ENCODE data around the gene IKZF2. TPM values are rescaled to one million over a fixed set of nuclear protein-coding genes. Genes with fewer than 3 reads are reported as not detected.

The IKZF2 gene
- total and polyA plus RNA-seq, 2 experiments from 2014 or later, result 2.6 to 10.1 TPM

GRCh38 chr2:213032607-213033006 lies 118.8 kb downstream of the IKZF2 start (continued):
- TF ChIP-seq, protein P1, sequence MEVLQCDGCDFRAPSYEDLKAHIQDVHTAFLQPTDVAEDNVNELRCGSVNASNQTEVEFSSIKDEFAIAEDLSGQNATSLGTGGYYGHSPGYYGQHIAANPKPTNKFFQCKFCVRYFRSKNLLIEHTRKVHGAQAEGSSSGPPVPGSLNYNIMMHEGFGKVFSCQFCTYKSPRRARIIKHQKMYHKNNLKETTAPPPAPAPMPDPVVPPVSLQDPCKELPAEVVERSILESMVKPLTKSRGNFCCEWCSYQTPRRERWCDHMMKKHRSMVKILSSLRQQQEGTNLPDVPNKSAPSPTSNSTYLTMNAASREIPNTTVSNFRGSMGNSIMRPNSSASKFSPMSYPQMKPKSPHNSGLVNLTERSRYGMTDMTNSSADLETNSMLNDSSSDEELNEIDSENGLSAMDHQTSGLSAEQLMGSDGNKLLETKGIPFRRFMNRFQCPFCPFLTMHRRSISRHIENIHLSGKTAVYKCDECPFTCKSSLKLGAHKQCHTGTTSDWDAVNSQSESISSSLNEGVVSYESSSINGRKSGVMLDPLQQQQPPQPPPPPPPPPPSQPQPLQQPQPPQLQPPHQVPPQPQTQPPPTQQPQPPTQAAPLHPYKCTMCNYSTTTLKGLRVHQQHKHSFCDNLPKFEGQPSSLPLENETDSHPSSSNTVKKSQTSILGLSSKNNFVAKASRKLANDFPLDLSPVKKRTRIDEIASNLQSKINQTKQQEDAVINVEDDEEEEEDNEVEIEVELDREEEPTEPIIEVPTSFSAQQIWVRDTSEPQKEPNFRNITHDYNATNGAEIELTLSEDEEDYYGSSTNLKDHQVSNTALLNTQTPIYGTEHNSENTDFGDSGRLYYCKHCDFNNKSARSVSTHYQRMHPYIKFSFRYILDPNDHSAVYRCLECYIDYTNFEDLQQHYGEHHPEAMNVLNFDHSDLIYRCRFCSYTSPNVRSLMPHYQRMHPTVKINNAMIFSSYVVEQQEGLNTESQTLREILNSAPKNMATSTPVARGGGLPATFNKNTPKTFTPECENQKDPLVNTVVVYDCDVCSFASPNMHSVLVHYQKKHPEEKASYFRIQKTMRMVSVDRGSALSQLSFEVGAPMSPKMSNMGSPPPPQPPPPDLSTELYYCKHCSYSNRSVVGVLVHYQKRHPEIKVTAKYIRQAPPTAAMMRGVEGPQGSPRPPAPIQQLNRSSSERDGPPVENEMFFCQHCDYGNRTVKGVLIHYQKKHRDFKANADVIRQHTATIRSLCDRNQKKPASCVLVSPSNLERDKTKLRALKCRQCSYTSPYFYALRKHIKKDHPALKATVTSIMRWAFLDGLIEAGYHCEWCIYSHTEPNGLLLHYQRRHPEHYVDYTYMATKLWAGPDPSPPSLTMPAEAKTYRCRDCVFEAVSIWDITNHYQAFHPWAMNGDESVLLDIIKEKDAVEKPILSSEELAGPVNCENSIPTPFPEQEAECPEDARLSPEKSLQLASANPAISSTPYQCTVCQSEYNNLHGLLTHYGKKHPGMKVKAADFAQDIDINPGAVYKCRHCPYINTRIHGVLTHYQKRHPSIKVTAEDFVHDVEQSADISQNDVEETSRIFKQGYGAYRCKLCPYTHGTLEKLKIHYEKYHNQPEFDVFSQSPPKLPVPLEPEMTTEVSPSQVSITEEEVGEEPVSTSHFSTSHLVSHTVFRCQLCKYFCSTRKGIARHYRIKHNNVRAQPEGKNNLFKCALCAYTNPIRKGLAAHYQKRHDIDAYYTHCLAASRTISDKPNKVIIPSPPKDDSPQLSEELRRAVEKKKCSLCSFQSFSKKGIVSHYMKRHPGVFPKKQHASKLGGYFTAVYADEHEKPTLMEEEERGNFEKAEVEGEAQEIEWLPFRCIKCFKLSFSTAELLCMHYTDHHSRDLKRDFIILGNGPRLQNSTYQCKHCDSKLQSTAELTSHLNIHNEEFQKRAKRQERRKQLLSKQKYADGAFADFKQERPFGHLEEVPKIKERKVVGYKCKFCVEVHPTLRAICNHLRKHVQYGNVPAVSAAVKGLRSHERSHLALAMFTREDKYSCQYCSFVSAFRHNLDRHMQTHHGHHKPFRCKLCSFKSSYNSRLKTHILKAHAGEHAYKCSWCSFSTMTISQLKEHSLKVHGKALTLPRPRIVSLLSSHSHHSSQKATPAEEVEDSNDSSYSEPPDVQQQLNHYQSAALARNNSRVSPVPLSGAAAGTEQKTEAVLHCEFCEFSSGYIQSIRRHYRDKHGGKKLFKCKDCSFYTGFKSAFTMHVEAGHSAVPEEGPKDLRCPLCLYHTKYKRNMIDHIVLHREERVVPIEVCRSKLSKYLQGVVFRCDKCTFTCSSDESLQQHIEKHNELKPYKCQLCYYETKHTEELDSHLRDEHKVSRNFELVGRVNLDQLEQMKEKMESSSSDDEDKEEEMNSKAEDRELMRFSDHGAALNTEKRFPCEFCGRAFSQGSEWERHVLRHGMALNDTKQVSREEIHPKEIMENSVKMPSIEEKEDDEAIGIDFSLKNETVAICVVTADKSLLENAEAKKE (CRISPR knock-in tag; IDR thresholded peaks at IDR 0.05), result no peak
- no peak for TF ChIP-seq ETS1 (IDR thresholded peaks at IDR 0.05)
- no peak for TF ChIP-seq JUNB (IDR thresholded peaks at IDR 0.05; ENCODE audit: unreplicated experiment)
- no peak for TF ChIP-seq EZH2phosphoT487 (IDR thresholded peaks at IDR 0.05; ENCODE audit: unreplicated experiment)
- no peak for TF ChIP-seq ZNF331 (CRISPR knock-in tag; IDR thresholded peaks at IDR 0.05; ENCODE audit: low read depth)

DNA sequence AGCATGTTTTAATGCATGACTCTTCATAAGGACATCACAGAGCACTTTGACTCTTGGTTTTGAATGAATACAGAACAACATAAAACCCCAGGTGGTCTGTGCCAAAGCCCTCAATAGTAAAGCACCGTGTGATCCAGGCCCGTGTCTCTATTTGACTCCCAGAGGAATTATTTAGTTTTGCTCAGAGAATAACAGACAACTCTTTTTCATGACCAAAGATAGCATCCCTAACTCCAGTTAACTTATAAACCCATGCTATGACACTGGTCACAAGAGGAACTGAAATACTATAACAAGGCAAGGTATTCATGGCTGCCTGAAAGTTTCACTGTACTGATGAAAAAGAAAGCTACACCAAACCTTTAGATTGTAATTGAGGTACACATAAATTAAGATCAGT lies 128.4 kb downstream of the IKZF2 start:
- H2AFZ ChIP-seq, result no peak overlapping the region
- no peaks in the 10 kb centered on the region for H3K4me1 Mint-ChIP-seq
- no peak overlapping the region for H3K27ac Mint-ChIP-seq
- H3K4me3 Mint-ChIP-seq, result no peak overlapping the region
- H3K4me1 ChIP-seq (ENCODE audit: insufficient read depth), result no peaks in the 10 kb centered on the region
- H3K4me3 ChIP-seq, result no peak overlapping the region
- no peaks in the 10 kb centered on the region for H3K27me3 ChIP-seq (ENCODE audit: insufficient read depth)
- no peaks in the 10 kb centered on the region for H4K20me1 ChIP-seq (replicated peaks; ENCODE audit: insufficient read depth)
- H3K4me2 ChIP-seq, result no peak overlapping the region
- H3K27ac ChIP-seq (ENCODE audit: low read depth), result no peak overlapping the region
- ATAC-seq (no peak), DNase-seq (ENCODE audit: low spot score) (no peak)
- H3F3A ChIP-seq (replicated peaks; ENCODE audit: low read depth), result no peaks in the 10 kb centered on the region
- H3K36me3 Mint-ChIP-seq (ENCODE audit: low read depth), result no peaks in the 10 kb centered on the region
- H3K9me3 Mint-ChIP-seq, result no peaks in the 10 kb centered on the region
- H3K79me2 ChIP-seq (replicated peaks; ENCODE audit: insufficient read depth), result no peaks in the 10 kb centered on the region
- no peaks in the 10 kb centered on the region for H3K9me2 ChIP-seq (ENCODE audit: insufficient read depth)
- H3K36me3 ChIP-seq (ENCODE audit: insufficient read depth), result no peaks in the 10 kb centered on the region
- no peaks in the 10 kb centered on the region for H3K27me3 Mint-ChIP-seq (ENCODE audit: insufficient read depth, low read depth, poor library complexity)
- TF ChIP-seq EZH2 (IDR thresholded peaks at IDR 0.05; ENCODE audit: low read depth, unreplicated experiment) (no peak), STAT1 (IDR thresholded peaks at IDR 0.05; ENCODE audit: unreplicated experiment) (no peak), POLR2AphosphoS5 (IDR thresholded peaks at IDR 0.05; ENCODE audit: low read depth) (no peak), ETS1 (IDR thresholded peaks at IDR 0.05) (no peak)
- TF ChIP-seq, protein P1 (CRISPR knock-in tag; IDR thresholded peaks at IDR 0.05), result no peak
